HEK293 (cell line): ENCODE results near the gene MICU1.

Experiments
- CTCF ChIA-PET: fragments of 350-600 bp; formaldehyde crosslinking; extraction: SDS; loops from one replicate; lab custom pipeline; 2021; ENCODE audit warnings: antibody characterized with exemption; lab: Yijun Ruan, JAX
- POLR2A ChIA-PET: fragments of 300-600 bp; formaldehyde crosslinking; extraction: SDS; loops from one replicate; lab custom pipeline; 2020; ENCODE audit warnings: antibody characterized with exemption, inconsistent platforms; lab: Yijun Ruan, JAX
- H3K27ac ChIP-seq: fragments of 200-500 bp; sonication (Bioruptor generic); 2 replicates; pipeline ENCODE4 v1.5.1; 2014; ENCODE audit warnings: low read depth, low read length, control low read depth, inconsistent platforms; ENCODE audit errors: extremely low read depth
- H3K36me3 ChIP-seq, 2 experiments: fragments of 200-500 bp in 1 of 2; sonication (Bioruptor generic) in 1 of 2; 1 replicate in 1 of 2; 2 replicates in 1 of 2; pipeline ENCODE4 v1.5.1; 2014 to 2017; ENCODE audit warnings: inconsistent platforms in 2 of 2, low read length in 2 of 2; ENCODE audit not compliant: control insufficient read depth in 2 of 2, insufficient read depth in 1 of 2
- H3K4me1 ChIP-seq: fragments of 200-500 bp; sonication (Bioruptor generic); 2 replicates; pipeline ENCODE4 v1.5.1; 2014; ENCODE audit warnings: mild to moderate bottlenecking, low read length, inconsistent platforms; ENCODE audit not compliant: control insufficient read depth, insufficient read depth
- H3K4me3 ChIP-seq: 2 replicates; pipeline ENCODE4 v1.5.1; 2011; ENCODE audit warnings: low read depth, mild to moderate bottlenecking, control low read depth, low read length, moderate library complexity
- H3K9me3 ChIP-seq: fragments of 200-500 bp; sonication (Bioruptor generic); 2 replicates; pipeline ENCODE4 v1.5.1; 2014; ENCODE audit warnings: low read depth, low read length, inconsistent platforms; ENCODE audit not compliant: control insufficient read depth, insufficient read depth
- BCL11A ChIP-seq: fragments of 450-650 bp; formaldehyde crosslinking; IDR thresholded peaks from 2 replicates; pipeline ENCODE4 v1.5.1; 2016; ENCODE audit warnings: low read depth, missing biosample characterization, missing genetic modification characterization
- GLI4 ChIP-seq: fragments of 450-650 bp; formaldehyde crosslinking; IDR thresholded peaks from 2 replicates; pipeline ENCODE4 v1.5.1; 2016; ENCODE audit warnings: missing biosample characterization, missing genetic modification characterization
- GLIS2 ChIP-seq: fragments of 450-650 bp; formaldehyde crosslinking; IDR thresholded peaks from 2 replicates; pipeline ENCODE4 v1.5.1; 2016; ENCODE audit warnings: missing biosample characterization, missing genetic modification characterization
- KLF16 ChIP-seq: fragments of 450-650 bp; formaldehyde crosslinking; IDR thresholded peaks from 2 replicates; pipeline ENCODE4 v1.5.1; 2017; ENCODE audit warnings: missing biosample characterization, missing genetic modification characterization
- KLF8 ChIP-seq: fragments of 450-650 bp; formaldehyde crosslinking; IDR thresholded peaks from 2 replicates; pipeline ENCODE4 v1.5.1; 2016; ENCODE audit warnings: missing biosample characterization, missing genetic modification characterization
- KLF9 ChIP-seq: fragments of 450-650 bp; formaldehyde crosslinking; IDR thresholded peaks from 2 replicates; pipeline ENCODE4 v1.5.1; 2016; ENCODE audit warnings: missing biosample characterization, missing genetic modification characterization, low read depth
- MYNN ChIP-seq: fragments of 450-650 bp; formaldehyde crosslinking; IDR thresholded peaks from 2 replicates; pipeline ENCODE4 v1.5.1; 2016; ENCODE audit warnings: missing biosample characterization, missing genetic modification characterization, borderline replicate concordance
- OSR2 ChIP-seq: fragments of 450-650 bp; formaldehyde crosslinking; IDR thresholded peaks from 2 replicates; pipeline ENCODE4 v1.5.1; 2016; ENCODE audit warnings: missing biosample characterization, missing genetic modification characterization
- RBAK ChIP-seq: fragments of 450-650 bp; formaldehyde crosslinking; IDR thresholded peaks from 2 replicates; pipeline ENCODE4 v1.5.1; 2016; ENCODE audit warnings: missing biosample characterization, missing genetic modification characterization
- ZBTB48 ChIP-seq: fragments of 450-650 bp; formaldehyde crosslinking; IDR thresholded peaks from 2 replicates; pipeline ENCODE4 v1.5.1; 2016; ENCODE audit warnings: missing biosample characterization, missing genetic modification characterization
- ZBTB8A ChIP-seq: fragments of 450-650 bp; formaldehyde crosslinking; IDR thresholded peaks from 2 replicates; pipeline ENCODE4 v1.5.1; 2016; ENCODE audit warnings: missing biosample characterization, missing genetic modification characterization
- ZEB2 ChIP-seq: fragments of 450-650 bp; formaldehyde crosslinking; IDR thresholded peaks from 2 replicates; pipeline ENCODE4 v1.5.1; 2016; ENCODE audit warnings: missing biosample characterization, missing genetic modification characterization
- ZFHX2 ChIP-seq: fragments of 450-650 bp; formaldehyde crosslinking; conservative IDR thresholded peaks from 2 replicates; pipeline ENCODE4 v1.5.1; 2016; ENCODE audit warnings: missing biosample characterization, missing genetic modification characterization
- ZNF133 ChIP-seq: fragments of 450-650 bp; formaldehyde crosslinking; IDR thresholded peaks from 2 replicates; pipeline ENCODE4 v1.5.1; 2016; ENCODE audit warnings: missing biosample characterization, missing genetic modification characterization
- ZNF169 ChIP-seq: fragments of 450-650 bp; formaldehyde crosslinking; IDR thresholded peaks from 2 replicates; pipeline ENCODE4 v1.5.1; 2016; ENCODE audit warnings: missing biosample characterization, missing genetic modification characterization
- ZNF19 ChIP-seq: fragments of 450-650 bp; formaldehyde crosslinking; IDR thresholded peaks from 2 replicates; pipeline ENCODE4; 2016; ENCODE audit warnings: missing biosample characterization, missing genetic modification characterization, low read depth
- ZNF214 ChIP-seq: fragments of 450-650 bp; formaldehyde crosslinking; IDR thresholded peaks from 2 replicates; pipeline ENCODE4 v1.5.1; 2017; ENCODE audit warnings: missing biosample characterization, mild to moderate bottlenecking, missing genetic modification characterization, borderline replicate concordance
- ZNF324 ChIP-seq: fragments of 450-650 bp; formaldehyde crosslinking; IDR thresholded peaks from 2 replicates; pipeline ENCODE4 v1.5.1; 2016; ENCODE audit warnings: missing biosample characterization, missing genetic modification characterization
- ZNF426 ChIP-seq: fragments of 450-650 bp; formaldehyde crosslinking; IDR thresholded peaks from 2 replicates; pipeline ENCODE4 v1.5.1; 2017; ENCODE audit warnings: missing biosample characterization, missing genetic modification characterization, mild to moderate bottlenecking, inconsistent platforms, moderate library complexity
- ZNF530 ChIP-seq: fragments of 450-650 bp; formaldehyde crosslinking; IDR thresholded peaks from 2 replicates; pipeline ENCODE4 v1.5.1; 2016; ENCODE audit warnings: low read depth, missing biosample characterization, missing genetic modification characterization
- ZNF548 ChIP-seq: fragments of 450-650 bp; formaldehyde crosslinking; IDR thresholded peaks from 2 replicates; pipeline ENCODE4 v1.5.1; 2016; ENCODE audit warnings: missing biosample characterization, missing genetic modification characterization
- ZNF549 ChIP-seq: fragments of 450-650 bp; IDR thresholded peaks from 2 replicates; pipeline ENCODE4 v1.5.1; 2018; ENCODE audit warnings: missing biosample characterization, missing genetic modification characterization, mild to moderate bottlenecking, inconsistent platforms, moderate library complexity
- ZNF623 ChIP-seq: fragments of 450-650 bp; formaldehyde crosslinking; IDR thresholded peaks from 2 replicates; pipeline ENCODE4 v1.5.1; 2016; ENCODE audit warnings: missing biosample characterization, missing genetic modification characterization
- ZNF660 ChIP-seq: fragments of 450-650 bp; IDR thresholded peaks from 2 replicates; pipeline ENCODE4 v1.5.1; 2018; ENCODE audit warnings: missing biosample characterization, mild to moderate bottlenecking, missing genetic modification characterization
- ZNF701 ChIP-seq: fragments of 450-650 bp; formaldehyde crosslinking; IDR thresholded peaks from 2 replicates; pipeline ENCODE4 v1.5.1; 2016; ENCODE audit warnings: missing biosample characterization, missing genetic modification characterization
- ZNF776 ChIP-seq: fragments of 450-650 bp; formaldehyde crosslinking; IDR thresholded peaks from 2 replicates; pipeline ENCODE4 v1.5.0; 2017; ENCODE audit warnings: missing biosample characterization, missing genetic modification characterization, borderline replicate concordance
- ZXDB ChIP-seq: fragments of 450-650 bp; formaldehyde crosslinking; IDR thresholded peaks from 2 replicates; pipeline ENCODE4 v1.5.1; 2016; ENCODE audit warnings: missing biosample characterization, missing genetic modification characterization
- TF ChIP-seq, protein P1 (sequence below): fragments of 450-650 bp; IDR thresholded peaks from 2 replicates; pipeline ENCODE4 v1.5.1; 2018; ENCODE audit warnings: missing biosample characterization, mild to moderate bottlenecking, missing genetic modification characterization
- TF ChIP-seq, protein P2 (sequence below): fragments of 450-650 bp; formaldehyde crosslinking; IDR thresholded peaks from 2 replicates; pipeline ENCODE4 v1.5.1; 2016; ENCODE audit warnings: missing biosample characterization, missing genetic modification characterization

MICU1 gene

DNA sequence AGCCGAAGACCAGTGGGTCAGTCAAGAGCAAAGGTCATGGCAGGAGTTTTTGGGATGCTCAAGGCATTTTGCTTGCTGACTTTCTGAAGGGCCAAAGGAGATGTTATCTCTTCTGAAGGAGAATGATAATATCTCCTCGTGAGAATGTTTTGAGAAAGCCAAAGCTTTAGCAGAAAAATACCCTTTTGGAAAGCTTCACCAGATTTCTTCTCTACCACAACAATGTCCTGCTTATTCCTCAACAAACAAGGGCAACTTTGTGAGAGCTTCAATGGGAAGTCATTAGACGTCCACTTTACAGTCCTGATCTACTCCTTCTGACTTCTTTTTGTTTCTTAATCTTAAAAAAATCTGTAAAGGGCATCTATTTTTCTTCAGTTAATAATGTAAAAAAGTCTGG, 138.4 kb downstream of the MICU1 start (continued):
- no peak for TF ChIP-seq ZBTB8A
- no peak for TF ChIP-seq ZNF549 (tag by site-specific recombination)
- TF ChIP-seq ZNF776 (tag by site-specific recombination), result no peak
- no peak for TF ChIP-seq ZNF133 (tag by site-specific recombination)
- TF ChIP-seq ZNF19 (tag by site-specific recombination), result no peak
- no peak for TF ChIP-seq ZNF530

- POLR2A ChIA-PET, result no interaction called here
- Histone ChIP-seq H3K4me3 (no peak overlapping the region), H3K36me3 (no peaks in the 10 kb centered on the region), H3K9me3 (no peaks in the 10 kb centered on the region), H3K4me1 (no peaks in the 10 kb centered on the region), H3K27ac (no peak overlapping the region)
- CTCF ChIA-PET, result interaction anchor here (0.6 kb wide), 1 partner anchor 224 kb away, joined by 4 read pairs; no protein-coding TSS in a partner anchor
- no peak for TF ChIP-seq MYNN (tag by site-specific recombination)
- TF ChIP-seq BCL11A (tag by site-specific recombination), result no peak
- TF ChIP-seq ZNF169 (tag by site-specific recombination), result no peak
- no peak for TF ChIP-seq ZNF214 (tag by site-specific recombination)
- TF ChIP-seq KLF9, result no peak
- no peak for TF ChIP-seq RBAK
- no peak for TF ChIP-seq KLF16 (tag by site-specific recombination)
- no peak for TF ChIP-seq ZNF324 (tag by site-specific recombination)
- no peak for TF ChIP-seq ZNF548
- TF ChIP-seq ZNF426 (tag by site-specific recombination), result no peak
- no peak for TF ChIP-seq ZNF660 (tag by site-specific recombination)
- TF ChIP-seq ZNF623 (tag by site-specific recombination), result no peak
- TF ChIP-seq ZFHX2 (tag by site-specific recombination), result no peak
- TF ChIP-seq ZEB2 (tag by site-specific recombination), result no peak
- TF ChIP-seq, protein P1, sequence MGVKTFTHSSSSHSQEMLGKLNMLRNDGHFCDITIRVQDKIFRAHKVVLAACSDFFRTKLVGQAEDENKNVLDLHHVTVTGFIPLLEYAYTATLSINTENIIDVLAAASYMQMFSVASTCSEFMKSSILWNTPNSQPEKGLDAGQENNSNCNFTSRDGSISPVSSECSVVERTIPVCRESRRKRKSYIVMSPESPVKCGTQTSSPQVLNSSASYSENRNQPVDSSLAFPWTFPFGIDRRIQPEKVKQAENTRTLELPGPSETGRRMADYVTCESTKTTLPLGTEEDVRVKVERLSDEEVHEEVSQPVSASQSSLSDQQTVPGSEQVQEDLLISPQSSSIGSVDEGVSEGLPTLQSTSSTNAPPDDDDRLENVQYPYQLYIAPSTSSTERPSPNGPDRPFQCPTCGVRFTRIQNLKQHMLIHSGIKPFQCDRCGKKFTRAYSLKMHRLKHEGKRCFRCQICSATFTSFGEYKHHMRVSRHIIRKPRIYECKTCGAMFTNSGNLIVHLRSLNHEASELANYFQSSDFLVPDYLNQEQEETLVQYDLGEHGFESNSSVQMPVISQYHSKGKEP, result no peak
- TF ChIP-seq, protein P2, sequence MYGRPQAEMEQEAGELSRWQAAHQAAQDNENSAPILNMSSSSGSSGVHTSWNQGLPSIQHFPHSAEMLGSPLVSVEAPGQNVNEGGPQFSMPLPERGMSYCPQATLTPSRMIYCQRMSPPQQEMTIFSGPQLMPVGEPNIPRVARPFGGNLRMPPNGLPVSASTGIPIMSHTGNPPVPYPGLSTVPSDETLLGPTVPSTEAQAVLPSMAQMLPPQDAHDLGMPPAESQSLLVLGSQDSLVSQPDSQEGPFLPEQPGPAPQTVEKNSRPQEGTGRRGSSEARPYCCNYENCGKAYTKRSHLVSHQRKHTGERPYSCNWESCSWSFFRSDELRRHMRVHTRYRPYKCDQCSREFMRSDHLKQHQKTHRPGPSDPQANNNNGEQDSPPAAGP (tag by site-specific recombination), result no peak
- no peak for TF ChIP-seq ZXDB (tag by site-specific recombination)
- TF ChIP-seq GLIS2, result no peak
- no peak for TF ChIP-seq KLF8 (tag by site-specific recombination)
- TF ChIP-seq OSR2 (tag by site-specific recombination), result no peak
Observed at GRCh38 chr10:72487116-72487515, 138.8 kb downstream of the MICU1 start.

- POLR2A ChIA-PET, result no interaction called here
- TF ChIP-seq GLI4 (no peak), ZBTB48 (no peak), ZBTB8A (no peak), ZNF701 (tag by site-specific recombination) (no peak), KLF9 (no peak)
- no peaks in the 10 kb centered on the region for H3K9me3 ChIP-seq
- no peak overlapping the region for H3K4me3 ChIP-seq
- H3K36me3 ChIP-seq, result no peaks in the 10 kb centered on the region
- CTCF ChIA-PET, result no interaction called here
- H3K4me1 ChIP-seq, result no peaks in the 10 kb centered on the region
- no peak overlapping the region for H3K27ac ChIP-seq
Observed at GRCh38 chr10:72485701-72486100, 140.2 kb downstream of the MICU1 start.
